Body of pancreas (tissue), 4 donors: ENCODE data around the gene AMBRA1. TPM values are rescaled to one million over a fixed set of nuclear protein-coding genes. Genes with fewer than 3 reads are reported as not detected.

ENCODE experiments used
- ATAC-seq: fragments of 150-250 bp; one replicate; pipeline ENCODE4 v1.9.1; 2016
- DNase-seq, 4 donors: peaks; one replicate each; pipeline ENCODE4 v3.0.0-alpha.2; 2019
- H3K27ac ChIP-seq, 4 donors: fragments of 200-600 bp; sonication (generic); 1 replicate in 3 of 4; 2 replicates in 1 of 4; pipeline versions ENCODE4 v1.5.1 to v1.6.1; 2016 to 2019; ENCODE audit warnings: mild to moderate bottlenecking in 1 of 4, mixed read lengths in 1 of 4, moderate library complexity in 1 of 4
- H3K27me3 ChIP-seq, 2 donors: fragments of 200-600 bp; sonication (generic); one replicate each; pipeline ENCODE4 v1.6.0; 2016; ENCODE audit warnings: mild to moderate bottlenecking in 1 of 2
- H3K36me3 ChIP-seq, 2 donors: fragments of 200-600 bp; sonication (generic); replicated peaks in 1 of 2; 2 replicates each; pipeline ENCODE4 v1.5.1; 2016; ENCODE audit warnings: low read depth in 2 of 2; ENCODE audit not compliant: insufficient read depth in 1 of 2
- H3K4me1 ChIP-seq: fragments of 200-600 bp; sonication (generic); one replicate; pipeline ENCODE4 v1.6.0; 2016
- H3K4me3 ChIP-seq, 2 donors: fragments of 200-600 bp; sonication (generic); 1 replicate in 1 of 2; 2 replicates in 1 of 2; pipeline ENCODE4 v1.5.1; 2016 to 2019
- H3K9me3 ChIP-seq, 3 donors: fragments of 200-600 bp; sonication (generic); 1 replicate in 2 of 3; 2 replicates in 1 of 3; pipeline ENCODE4 v1.5.1; 2016
- CTCF ChIP-seq, 7 experiments: fragments of 450-650 bp in 4 of 7; fragments of 200-600 bp in 3 of 7; sonication (generic) in 3 of 7; IDR thresholded peaks; one replicate each; pipeline ENCODE4 v1.5.1; 2016 to 2019; ENCODE audit warnings: antibody characterized with exemption in 7 of 7
- POLR2A ChIP-seq, 3 donors: fragments of 450-650 bp; IDR thresholded peaks; one replicate each; pipeline ENCODE4 v1.6.1; 2016; ENCODE audit warnings: antibody characterized with exemption in 3 of 3, mild to moderate bottlenecking in 2 of 3
- WGBS, 2 donors: methylation state at CpG; one replicate each; pipeline ENCODE4 v1.1.5; 2017; 5-methylcytosine and 5-hydroxymethylcytosine counted together
- intact Hi-C: fragments of 100-400 bp; cut with DNase I; formaldehyde crosslinking; loops from one replicate; pipeline ENCODE4 v1.15.1; 2023
- total RNA-seq, 2 donors: library from RNA; depleted of rRNA; stranded (reverse); fragments of >200 nt; gene quantifications; one replicate each; pipeline ENCODE4 v1.1.0, GENCODE V29; 2016

The AMBRA1 gene
- total RNA-seq, 2 donors from 2014 or later: 17.6 to 43.2 TPM

- Histone ChIP-seq H3K36me3 (no peaks in the 10 kb centered on the region), H3K27me3 (no peaks in the 10 kb centered on the region), H3K4me3 (no peak overlapping the region), H3K9me3 (no peaks in the 10 kb centered on the region), H3K27ac (no peak overlapping the region), H3K4me1 (no peaks in the 10 kb centered on the region)
- TF ChIP-seq POLR2A (IDR thresholded peaks at IDR 0.05) (no peak), CTCF (IDR thresholded peaks at IDR 0.05) (no peak)
- DNase-seq (no peak), ATAC-seq (no peak)
- WGBS, 2 donors: 89 to 93% methylated on average over 15 of the region's 15 CpGs
- intact Hi-C loops: no loop called here
These were observed 10.0 kb upstream of the AMBRA1 start for GRCh38 chr11:46603704-46604308.

- no peaks in the 10 kb centered on the region for H3K36me3 ChIP-seq
- no peak overlapping the region for H3K4me3 ChIP-seq
- ATAC-seq (no peak), DNase-seq (no peak)
- intact Hi-C loops: no loop called here
- no peaks in the 10 kb centered on the region for H3K27me3 ChIP-seq
- H3K27ac ChIP-seq: no peak overlapping the region
- no peaks in the 10 kb centered on the region for H3K4me1 ChIP-seq
- WGBS, 2 donors: 63 to 84% methylated on average over 1 of the region's 1 CpG
- H3K9me3 ChIP-seq: no peaks in the 10 kb centered on the region
- TF ChIP-seq CTCF (IDR thresholded peaks at IDR 0.05) (no peak), POLR2A (IDR thresholded peaks at IDR 0.05) (no peak)
These were observed 7.3 kb upstream of the AMBRA1 start for GRCh38 chr11:46601129-46601528.

GRCh38 chr11:46600194-46600960 is 6.6 kb upstream of the AMBRA1 start:
- no peaks in the 10 kb centered on the region for H3K27me3 ChIP-seq
- intact Hi-C loops: no loop called here
- no peak overlapping the region for H3K27ac ChIP-seq
- TF ChIP-seq POLR2A (IDR thresholded peaks at IDR 0.05) (no peak), CTCF (IDR thresholded peaks at IDR 0.05) (no peak)
- no peak overlapping the region for H3K4me3 ChIP-seq
- H3K9me3 ChIP-seq: no peaks in the 10 kb centered on the region
- H3K36me3 ChIP-seq: no peaks in the 10 kb centered on the region
- H3K4me1 ChIP-seq: no peaks in the 10 kb centered on the region
- DNase-seq (no peak), ATAC-seq (no peak)
- WGBS, 2 donors: 72 to 81% methylated on average over 3 of the region's 3 CpGs

- ATAC-seq (peak; percentile 27), DNase-seq (no peak)
- WGBS, 2 donors: 88 to 90% methylated on average over 8 of the region's 8 CpGs
- H3K36me3 ChIP-seq: no peaks in the 10 kb centered on the region
- H3K4me3 ChIP-seq: no peak overlapping the region
- intact Hi-C loops: no loop called here
- no peaks in the 10 kb centered on the region for H3K4me1 ChIP-seq
- H3K9me3 ChIP-seq: no peaks in the 10 kb centered on the region
- TF ChIP-seq CTCF (IDR thresholded peaks at IDR 0.05) (no peak), POLR2A (IDR thresholded peaks at IDR 0.05) (no peak)
- no peaks in the 10 kb centered on the region for H3K27me3 ChIP-seq
- no peak overlapping the region for H3K27ac ChIP-seq
These were observed 5.7 kb upstream of the AMBRA1 start for GRCh38 chr11:46599340-46600193.
